GM18502 (cell line): ENCODE measurements around the gene PLEKHJ1.

Experiments
- ATAC-seq: cut with Tn5 transposase; IDR thresholded peaks from one replicate; pipeline ENCODE4 v1.9.1; 2021; ENCODE audit warnings: mild to moderate bottlenecking; ENCODE audit not compliant: unreplicated experiment, poor library complexity

The PLEKHJ1 gene

DNA sequence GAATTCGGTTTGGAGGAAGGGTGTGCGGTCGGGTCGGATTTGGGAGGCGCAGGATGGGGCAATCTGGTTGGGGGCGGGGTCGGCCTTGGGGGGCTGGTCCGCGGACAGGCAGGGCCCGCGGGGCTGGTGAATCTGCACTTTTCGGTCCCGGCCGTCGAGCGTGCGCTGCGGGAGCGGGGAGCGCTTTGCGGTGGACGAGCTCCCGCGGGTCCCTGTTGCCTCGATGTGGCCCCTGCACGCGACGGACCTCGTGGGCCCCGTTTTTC lies 34.0 kb upstream of the PLEKHJ1 start:
- no peak for ATAC-seq

- ATAC-seq = peak; percentile 57
These were observed 33.4 kb upstream of the PLEKHJ1 start for GRCh38 chr19:2269244-2270156.

DNA sequence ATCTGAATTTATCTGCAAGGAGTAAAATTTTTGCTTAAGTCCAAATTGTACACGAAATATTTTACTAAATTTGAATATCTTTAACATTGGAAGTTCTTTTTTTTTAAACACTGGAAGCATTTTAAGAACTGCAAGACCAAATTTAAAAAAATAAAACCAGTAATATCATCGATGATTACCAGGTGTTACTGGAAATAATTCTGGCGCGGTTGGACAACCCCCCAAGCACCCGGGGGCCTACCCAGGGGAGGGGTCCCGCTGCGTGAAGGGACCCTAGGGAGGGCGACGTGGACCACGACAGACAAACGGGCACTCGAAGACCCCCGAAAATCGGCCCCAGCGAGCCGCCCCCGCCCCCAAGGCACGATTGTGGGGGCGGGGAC lies 32.7 kb upstream of the PLEKHJ1 start:
- ATAC-seq = no peak

- ATAC-seq = no peak
These were observed 32.3 kb upstream of the PLEKHJ1 start for GRCh38 chr19:2268480-2268830.

GRCh38 chr19:2266183-2266993 lies 30.3 kb upstream of the PLEKHJ1 start:
- peak; percentile 26 for ATAC-seq

- ATAC-seq = no peak
These were observed 25.5 kb upstream of the PLEKHJ1 start for GRCh38 chr19:2261438-2262172.

- ATAC-seq = no peak
These were observed 24.2 kb upstream of the PLEKHJ1 start for GRCh38 chr19:2260341-2260805.

DNA sequence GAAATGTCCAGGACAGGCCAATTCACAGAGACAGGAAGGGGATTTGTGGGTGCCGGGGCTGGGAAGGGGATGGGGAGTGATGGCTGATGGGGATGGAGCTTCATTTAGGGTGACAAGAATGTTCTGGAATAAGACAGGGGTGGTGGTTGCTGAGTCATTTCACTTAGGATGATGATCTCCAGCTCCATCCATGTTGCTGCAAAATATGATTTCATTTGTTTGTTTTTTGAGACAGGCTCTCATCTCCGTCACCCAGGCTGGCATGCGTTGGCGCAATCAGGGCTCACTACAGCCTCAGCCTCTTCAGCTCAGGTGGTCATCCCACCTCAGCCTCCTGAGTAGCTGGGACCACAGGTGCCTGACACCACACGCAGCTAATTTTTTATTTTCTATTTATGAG lies 23.2 kb upstream of the PLEKHJ1 start:
- no peak for ATAC-seq

DNA sequence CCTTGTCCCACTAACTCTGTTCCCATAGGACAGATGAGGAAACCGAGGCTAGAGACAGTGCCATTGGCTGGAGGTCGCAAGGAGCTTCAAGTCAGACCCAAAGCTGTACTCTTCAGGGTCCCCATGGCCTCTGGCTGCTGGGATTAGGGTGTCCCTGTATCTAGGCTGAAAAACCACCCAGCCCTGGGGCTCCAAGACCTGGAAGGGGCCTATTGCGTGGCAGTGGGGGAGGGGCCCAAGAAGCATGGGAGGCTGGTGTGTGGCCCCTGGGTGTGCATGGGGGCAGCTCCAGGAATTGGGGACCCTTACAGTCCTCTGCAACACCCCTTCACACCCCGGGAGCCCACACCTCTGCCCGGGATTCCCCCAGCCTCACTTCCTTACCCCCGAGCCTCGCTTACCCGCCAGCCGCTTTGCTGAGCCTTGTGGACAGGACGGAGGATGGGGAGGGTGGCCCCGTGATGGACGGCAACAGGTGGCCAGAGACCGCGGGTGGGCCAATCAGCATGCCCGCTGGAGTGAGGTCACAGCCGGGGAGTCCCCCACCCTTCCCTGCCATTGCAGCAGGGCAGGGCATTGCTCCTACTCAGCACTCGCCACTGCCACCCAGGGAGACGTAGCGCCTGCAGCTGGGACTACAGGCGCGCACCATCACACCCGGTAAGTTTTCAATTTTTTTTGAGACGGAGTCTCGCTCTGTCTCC lies 20.0 kb upstream of the PLEKHJ1 start, which contains the start of gene JSRP1:
TSS of gene JSRP1 (minus strand) at position 436 of the 704 bp plus-strand sequence. CDS start 1,103 bp downstream, outside the sequence.
- ATAC-seq = no peak

DNA sequence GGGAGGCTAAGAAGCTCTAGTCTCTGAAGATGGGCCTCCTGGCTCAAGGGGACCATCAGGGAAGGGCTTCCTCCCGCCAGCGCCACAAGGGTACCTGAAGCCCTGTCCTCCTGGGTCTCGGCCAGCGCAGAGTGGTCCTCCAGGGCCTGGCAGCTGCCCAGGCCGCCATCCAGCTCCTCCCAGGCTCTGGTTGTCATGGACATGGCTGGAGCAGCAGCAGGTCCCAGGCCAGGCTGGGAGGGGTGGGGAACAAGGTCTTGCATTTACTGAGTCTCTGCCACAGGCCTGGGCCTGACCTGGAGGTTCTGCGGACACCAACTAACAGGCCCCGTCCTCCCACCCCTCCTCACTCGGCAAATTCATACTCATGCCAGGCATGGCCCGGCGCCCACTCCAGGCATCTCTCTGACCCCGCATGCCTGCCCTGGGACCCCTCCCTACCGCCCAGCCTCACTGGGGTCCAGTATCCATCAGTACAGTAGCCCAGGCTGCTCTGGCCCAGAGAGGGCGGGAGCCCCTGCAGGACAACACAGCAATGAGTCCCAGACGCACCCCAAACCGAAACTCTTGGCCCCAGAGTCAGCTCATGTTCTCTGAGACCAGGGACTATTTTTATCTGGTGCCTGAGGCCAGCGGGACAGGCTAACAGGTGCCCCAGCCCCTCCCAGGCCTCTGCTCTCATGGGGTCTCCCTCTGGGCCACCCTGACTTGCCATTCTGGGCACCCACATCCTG lies 19.1 kb upstream of the PLEKHJ1 start:
- ATAC-seq = no peak

- ATAC-seq = no peak
These were observed 18.1 kb upstream of the PLEKHJ1 start for GRCh38 chr19:2254064-2254872.

- ATAC-seq = no peak
These were observed 17.3 kb upstream of the PLEKHJ1 start for GRCh38 chr19:2253106-2254063.

DNA sequence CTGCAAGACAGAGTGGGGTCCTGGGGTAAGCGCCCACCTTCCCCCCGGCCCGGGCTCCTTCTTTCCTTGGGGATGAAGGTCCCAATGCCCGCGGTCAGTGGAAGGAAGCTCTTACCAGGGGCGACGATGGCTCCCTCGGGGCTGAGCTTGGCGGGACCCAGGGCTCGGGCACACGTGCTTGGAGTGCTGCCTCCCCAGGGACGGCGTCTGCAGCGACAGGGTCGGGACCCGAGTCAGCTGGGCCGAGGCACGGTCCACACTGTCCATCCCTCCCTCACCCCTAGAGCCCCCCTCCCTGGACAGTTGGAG lies 16.6 kb upstream of the PLEKHJ1 start:
- ATAC-seq = no peak

- ATAC-seq = no peak
These were observed 16.1 kb upstream of the PLEKHJ1 start for GRCh38 chr19:2252055-2252796.

DNA sequence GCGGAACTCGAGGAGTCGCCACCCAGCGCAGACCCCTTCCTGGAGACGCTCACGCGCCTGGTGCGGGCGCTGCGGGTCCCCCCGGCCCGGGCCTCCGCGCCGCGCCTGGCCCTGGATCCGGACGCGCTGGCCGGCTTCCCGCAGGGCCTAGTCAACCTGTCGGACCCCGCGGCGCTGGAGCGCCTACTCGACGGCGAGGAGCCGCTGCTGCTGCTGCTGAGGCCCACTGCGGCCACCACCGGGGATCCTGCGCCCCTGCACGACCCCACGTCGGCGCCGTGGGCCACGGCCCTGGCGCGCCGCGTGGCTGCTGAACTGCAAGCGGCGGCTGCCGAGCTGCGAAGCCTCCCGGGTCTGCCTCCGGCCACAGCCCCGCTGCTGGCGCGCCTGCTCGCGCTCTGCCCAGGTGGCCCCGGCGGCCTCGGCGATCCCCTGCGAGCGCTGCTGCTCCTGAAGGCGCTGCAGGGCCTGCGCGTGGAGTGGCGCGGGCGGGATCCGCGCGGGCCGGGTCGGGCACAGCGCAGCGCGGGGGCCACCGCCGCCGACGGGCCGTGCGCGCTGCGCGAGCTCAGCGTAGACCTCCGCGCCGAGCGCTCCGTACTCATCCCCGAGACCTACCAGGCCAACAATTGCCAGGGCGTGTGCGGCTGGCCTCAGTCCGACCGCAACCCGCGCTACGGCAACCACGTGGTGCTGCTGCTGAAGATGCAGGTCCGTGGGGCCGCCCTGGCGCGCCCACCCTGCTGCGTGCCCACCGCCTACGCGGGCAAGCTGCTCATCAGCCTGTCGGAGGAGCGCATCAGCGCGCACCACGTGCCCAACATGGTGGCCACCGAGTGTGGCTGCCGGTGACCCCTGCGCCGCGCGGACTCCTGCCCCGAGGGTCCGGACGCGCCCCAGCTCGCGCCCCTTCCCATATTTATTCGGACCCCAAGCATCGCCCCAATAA lies 15.3 kb upstream of the PLEKHJ1 start:
- no peak for ATAC-seq

DNA sequence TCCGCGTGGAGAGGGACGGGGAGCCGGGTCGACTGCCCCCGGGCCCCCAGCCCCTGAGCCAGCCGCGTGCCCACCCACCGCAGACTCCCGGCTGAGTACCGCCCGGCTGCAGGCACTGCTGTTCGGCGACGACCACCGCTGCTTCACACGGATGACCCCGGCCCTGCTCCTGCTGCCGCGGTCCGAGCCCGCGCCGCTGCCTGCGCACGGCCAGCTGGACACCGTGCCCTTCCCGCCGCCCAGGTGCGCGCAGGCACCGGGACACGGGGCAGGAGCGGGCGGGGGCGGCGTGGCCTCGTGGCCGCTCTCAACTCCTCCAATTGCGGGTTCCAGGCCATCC lies 14.6 kb upstream of the PLEKHJ1 start:
- no peak for ATAC-seq
